ENCODE measurements around the gene AP3B2. TPM values are rescaled to one million over a fixed set of nuclear protein-coding genes. Genes with fewer than 3 reads are reported as not detected.
"Not testable (repeated sequence)": the region's sequence is repeated elsewhere in the genome, so short reads cannot be mapped to it uniquely, and the experiment has no call there.

Gene AP3B2
- polyA plus RNA-seq, 3 donors = 1.9 to 2.8 (median 2.1) TPM

DNA sequence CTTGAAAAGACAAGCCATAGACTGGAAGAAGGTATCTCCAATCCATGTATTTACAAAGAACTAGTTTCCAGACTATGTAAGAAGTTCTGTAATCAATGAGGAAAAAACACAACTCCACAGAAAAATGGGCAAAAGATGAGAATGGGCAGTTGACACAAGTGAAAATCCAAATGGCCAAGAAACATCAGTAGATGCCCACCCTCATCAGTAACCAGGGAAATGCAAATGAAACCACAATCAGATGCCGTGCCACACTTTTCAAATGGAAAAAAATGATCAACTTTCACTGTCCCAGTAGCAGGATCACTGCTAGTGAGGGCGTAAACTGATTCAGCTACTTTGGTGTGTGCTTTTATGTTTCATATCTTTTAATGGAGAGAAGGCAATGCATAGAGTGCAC, 58.0 kb downstream of the AP3B2 start:
- no peak for DNase-seq (ENCODE audit: low read depth in 3 of 3, low spot score in 2 of 3)

DNA sequence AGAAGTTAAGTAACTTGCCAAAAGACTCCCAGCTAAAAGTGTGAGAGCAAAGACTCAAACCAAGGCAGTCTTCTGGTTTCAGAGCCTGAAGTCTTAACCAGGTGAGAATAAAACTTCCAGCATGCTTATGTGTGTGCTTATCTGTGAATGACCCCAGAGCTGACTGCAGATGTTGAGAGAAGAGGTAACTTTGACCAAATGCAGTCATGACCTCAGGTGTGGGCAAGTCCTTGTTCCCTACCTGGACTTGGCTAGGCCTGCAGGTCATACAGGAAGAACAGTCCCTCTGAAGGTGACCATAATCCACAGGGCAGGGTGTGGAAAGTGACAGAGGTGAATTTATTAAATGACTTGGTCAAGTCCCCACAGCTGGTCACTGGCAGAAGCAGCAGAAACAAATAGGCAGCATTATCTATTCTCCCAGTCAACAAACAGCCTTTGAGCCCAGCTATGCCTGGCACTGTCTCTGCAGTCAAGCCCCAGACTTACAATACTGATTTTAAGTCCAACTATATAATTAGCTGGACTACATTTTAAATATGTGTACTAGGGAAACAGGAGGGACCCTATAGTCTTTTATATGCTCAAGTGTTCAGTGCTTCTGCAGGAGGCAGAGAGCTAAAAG, 59.5 kb downstream of the AP3B2 start:
- DNase-seq (ENCODE audit: low read depth in 3 of 3, low spot score in 2 of 3) = no peak

GRCh38 chr15:82649226-82649999, 60.3 kb downstream of the AP3B2 start:
- DNase-seq (ENCODE audit: low read depth in 3 of 3, low spot score in 2 of 3) = no peak

- no peak for DNase-seq (ENCODE audit: low read depth in 3 of 3, low spot score in 2 of 3)
Measured at GRCh38 chr15:82648257-82649103, 61.2 kb downstream of the AP3B2 start.

DNA sequence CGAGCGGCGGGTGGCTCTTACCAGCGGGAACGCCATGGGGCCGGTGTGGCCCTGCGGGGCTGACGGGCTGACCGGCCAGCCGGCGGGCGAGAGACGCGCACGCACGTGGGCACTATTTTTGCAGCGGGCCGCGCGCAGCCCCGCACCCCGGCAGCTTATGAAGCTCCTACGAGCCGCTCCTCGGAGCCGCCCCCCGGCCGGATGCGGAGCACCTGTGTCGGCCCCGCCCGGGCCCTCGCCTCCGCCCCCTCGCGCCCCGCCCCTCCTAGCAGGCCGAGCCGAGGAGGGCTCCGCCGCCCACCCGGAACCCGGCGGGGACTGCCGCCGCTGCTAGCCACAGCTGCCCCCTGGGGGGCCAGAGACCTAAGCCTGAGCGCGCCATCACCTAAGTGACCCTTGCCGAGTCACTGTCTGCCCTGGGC, 61.8 kb downstream of the AP3B2 start:
- DNase-seq (ENCODE audit: low read depth in 3 of 3, low spot score in 2 of 3) = no peak

DNA sequence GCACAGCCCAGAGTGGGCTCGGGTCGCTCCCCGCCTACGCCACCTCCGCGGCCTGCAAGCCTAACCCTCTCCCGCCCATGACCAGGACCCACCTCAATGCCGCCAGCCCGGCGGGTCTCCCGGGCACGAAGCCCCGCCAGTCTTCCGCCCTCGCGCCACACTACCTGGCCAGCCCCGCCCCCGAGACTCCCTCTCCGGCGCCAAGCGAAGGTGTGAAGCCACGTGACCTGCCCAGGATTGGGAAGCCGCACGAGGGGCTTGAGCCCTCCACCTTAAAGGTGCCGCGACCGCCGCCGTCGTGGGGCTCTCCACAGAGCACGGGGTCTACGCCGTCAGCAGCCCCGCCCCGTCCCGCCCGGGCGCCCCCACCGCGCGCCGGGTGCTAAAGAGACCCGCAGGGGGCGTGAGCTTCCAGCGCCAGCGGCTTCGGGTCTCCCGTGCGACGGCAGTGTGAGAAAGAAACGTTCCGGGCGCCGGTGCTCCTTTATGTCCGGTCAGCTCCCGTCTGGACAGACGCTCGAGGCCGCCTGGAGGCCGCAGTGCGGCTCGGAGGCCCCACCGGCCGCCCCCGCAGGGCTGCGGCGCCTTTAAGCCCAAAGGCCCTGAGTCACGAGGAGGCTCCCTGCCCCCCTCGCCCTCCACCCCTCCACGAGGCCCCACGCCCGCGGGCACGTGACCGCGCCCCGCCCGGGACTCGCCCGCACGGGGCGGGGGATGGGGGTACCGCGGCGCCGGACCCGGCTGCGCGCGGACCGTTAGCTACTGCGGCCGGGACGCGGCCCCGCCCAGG, 62.4 kb downstream of the AP3B2 start, which contains the start of gene CPEB1:
Gene CPEB1, minus strand, starts transcription at position 319 of the 790 bp plus-strand sequence. CDS start 18,904 bp downstream, outside the sequence.
- no peak for DNase-seq (ENCODE audit: low read depth in 3 of 3, low spot score in 2 of 3)

DNA sequence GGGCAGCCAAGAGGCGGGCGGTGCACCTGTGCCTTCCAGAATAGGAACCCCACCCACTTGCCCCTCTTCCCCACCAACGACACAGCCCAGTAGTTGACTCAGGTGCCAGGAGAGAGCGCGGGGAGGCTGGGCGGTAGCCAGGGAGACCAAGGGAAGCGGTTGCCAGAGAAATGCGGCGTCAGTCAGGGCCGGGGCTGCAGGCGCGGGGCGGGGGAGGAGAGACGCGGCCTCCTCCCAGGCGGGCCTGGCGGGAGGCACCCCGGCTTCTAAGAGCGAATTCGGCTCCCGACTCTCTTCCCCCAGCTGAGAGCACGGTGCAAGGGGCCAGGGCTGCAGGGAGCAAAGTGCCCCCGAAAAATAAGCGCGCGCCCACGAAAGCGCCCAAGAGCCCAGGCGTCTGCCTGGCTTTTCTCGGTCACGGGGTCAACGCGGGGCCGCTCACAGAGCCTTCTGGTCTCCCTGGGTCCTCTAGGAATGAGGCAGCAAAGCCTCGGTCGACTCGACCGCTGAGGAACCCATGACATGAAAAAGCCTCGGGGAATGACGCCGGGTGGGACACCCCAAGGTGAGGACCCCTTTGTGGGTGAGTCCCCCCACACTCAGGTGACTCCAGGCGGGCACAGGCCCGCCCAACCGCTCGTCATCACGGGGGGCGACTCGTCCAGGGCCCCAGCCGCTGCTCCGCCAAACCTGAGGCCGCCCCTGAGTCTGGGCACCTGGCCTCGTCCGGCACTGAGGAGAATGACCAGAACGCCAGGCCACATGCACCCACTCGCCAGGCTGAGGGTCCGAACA, 63.2 kb downstream of the AP3B2 start:
- no peak for DNase-seq (ENCODE audit: low read depth in 3 of 3, low spot score in 2 of 3)

DNA sequence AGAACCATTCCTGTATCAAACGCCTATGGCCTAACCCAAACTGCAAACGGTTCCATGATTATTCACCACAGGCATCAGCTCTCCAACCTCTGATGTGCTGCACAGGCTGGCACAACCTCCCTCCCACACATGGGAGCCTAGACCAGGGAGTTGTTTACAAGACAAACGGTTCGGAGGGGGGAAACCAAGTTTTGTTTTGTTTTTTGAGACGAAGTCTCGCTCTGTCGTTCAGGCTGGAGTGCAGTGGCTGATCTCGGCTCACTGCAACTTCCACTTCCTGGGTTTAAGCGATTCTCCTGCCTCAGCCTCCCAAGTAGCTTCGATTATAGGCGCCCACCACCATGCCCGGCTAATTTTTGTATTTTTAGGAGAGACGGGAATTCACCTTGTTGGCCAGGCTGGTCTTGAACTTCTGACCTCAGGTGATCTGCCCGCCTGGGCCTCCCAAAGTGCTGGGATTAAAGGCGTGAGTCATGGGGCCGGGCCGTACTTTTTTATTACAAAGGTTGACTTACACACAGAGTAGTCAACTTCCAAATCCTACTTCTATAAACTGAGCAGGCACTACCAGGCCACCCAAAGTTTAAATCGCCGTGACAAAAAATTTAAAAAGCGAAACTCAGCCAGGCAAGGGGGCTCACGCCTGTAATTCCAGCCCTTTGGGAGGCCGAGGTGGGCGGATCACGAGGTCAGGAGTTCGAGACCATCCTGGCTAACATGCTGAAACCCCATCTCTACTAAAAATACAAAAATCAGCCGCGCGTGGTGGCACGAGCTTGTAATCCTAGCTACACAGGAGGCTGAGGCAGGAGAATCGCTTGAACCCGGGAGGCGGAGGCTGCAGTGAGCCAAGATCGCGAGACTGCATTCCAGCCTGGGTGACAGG, 64.5 kb downstream of the AP3B2 start:
- DNase-seq (ENCODE audit: low read depth in 3 of 3, low spot score in 2 of 3) = not testable (repeated sequence)

DNA sequence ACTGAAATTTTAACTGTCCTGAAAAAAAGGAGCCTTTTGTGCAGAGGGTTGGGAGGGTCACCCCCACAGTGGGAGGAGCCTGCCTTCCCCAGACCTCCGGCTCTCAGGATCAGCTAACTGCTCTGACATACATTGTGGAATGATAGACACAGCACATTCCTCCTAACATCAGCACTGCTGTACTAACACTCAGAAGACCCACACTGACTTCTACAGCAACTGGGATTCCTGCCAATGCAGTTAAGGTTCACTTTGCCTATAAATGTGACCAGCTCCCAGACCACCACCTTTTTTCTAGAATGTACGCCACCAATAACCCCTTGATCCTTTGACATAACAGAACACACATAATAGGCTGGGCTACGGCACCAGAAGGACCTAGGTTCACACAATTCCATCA, 65.7 kb downstream of the AP3B2 start:
- DNase-seq (ENCODE audit: low read depth in 3 of 3, low spot score in 2 of 3) = no peak

DNA sequence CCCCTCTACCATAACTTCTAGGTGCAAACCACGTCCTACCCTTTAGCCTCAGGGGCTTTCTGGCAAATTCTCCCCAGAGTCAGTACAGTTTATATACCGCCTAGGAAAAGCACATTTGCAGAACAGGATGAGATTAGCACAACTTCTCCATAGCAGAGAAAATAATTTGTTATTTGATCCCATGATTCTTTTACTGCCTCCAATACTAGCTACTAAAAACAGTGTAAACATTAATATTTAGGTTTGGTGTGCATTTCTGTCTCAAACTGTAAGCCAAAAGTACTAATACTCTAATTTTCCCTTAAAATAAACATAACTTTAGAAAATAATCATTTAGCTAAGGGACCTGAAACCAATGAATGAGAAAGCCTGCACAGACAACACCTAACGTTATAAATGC, 67.0 kb downstream of the AP3B2 start:
- DNase-seq (ENCODE audit: low read depth in 3 of 3, low spot score in 2 of 3) = no peak

- no peak for DNase-seq (ENCODE audit: low read depth in 3 of 3, low spot score in 2 of 3)
Measured at GRCh38 chr15:82641129-82641798, 68.4 kb downstream of the AP3B2 start.

DNA sequence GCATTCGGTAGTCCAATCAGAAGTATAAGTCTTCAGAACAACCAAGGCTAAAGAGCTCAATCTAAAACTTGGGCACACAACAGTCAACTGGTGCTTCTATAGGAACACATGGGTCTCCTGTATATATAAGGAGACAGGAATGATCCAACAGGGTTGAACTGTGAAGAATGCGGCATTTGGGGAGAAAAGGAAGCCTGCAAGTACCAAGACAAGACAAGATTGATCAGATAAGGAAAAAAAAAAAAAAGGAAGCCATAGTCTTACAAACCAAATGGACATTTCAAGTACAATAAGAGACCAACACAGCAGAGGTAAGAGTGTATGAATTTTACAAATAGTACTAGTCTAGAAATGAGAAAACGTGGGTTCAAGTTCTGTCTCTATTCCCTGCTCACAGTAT, 69.0 kb downstream of the AP3B2 start:
- DNase-seq (ENCODE audit: low read depth in 3 of 3, low spot score in 2 of 3) = no peak

DNA sequence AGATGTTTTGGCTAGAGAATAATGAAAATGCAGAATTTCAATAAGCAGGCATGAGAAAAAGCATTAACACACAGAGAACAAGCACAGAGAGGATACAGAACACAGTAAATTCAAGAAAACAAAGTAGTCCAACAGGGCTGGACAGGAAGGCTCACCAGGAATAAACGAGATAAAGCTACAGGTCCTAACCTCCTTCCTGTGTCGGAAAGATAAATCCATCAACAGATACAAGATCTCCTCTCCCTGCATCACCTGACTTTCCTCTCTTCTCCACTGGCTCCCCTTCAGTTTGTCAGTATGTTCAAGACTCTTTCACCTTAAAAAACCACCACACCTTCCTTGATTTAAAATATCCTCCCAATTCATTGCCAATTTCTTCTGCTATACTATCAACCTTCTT, 73.9 kb downstream of the AP3B2 start:
- DNase-seq (ENCODE audit: low read depth in 3 of 3, low spot score in 2 of 3) = no peak

DNA sequence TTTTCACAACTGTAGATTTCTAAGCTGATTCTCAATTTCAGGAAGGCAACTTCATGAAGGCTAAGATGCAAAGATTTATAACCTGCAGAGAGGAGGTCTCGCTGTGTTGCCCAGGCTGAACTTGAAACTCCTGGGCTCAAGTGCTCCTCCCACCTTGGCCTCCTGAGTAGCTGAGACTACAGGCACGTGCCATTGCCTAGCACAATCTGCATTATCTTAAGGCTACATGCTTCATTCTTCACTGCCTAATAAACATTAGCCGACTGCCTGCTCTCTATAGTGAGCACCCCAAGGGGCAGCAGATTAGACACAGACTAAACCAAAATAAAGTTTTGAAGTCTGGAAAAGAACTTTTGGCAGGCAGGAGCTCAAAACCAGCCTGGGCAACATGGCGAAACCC, 79.6 kb downstream of the AP3B2 start:
- DNase-seq (ENCODE audit: low read depth in 3 of 3, low spot score in 2 of 3) = no peak

DNA sequence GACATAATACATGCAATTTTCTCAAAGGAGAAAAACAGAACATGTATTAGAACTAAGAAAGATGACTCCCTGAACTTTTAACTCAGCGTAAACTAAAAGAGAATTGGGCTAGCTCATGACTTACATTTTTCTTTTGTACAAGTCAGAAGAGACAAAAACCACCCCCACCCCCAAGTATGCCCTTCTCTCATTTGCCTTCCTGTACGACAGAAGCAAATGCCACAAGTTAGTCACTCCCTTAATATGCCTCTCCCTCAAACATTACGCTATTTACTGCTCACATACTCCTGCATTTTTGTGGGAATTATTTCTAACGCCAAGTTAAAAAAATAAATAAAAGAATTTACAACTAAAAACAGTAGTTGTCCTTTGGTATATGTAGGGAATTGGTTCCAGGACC, 84.5 kb downstream of the AP3B2 start:
- DNase-seq (ENCODE audit: low read depth in 3 of 3, low spot score in 2 of 3) = no peak

GRCh38 chr15:82624438-82624837, 85.2 kb downstream of the AP3B2 start:
- no peak for DNase-seq (ENCODE audit: low read depth in 3 of 3, low spot score in 2 of 3)

DNA sequence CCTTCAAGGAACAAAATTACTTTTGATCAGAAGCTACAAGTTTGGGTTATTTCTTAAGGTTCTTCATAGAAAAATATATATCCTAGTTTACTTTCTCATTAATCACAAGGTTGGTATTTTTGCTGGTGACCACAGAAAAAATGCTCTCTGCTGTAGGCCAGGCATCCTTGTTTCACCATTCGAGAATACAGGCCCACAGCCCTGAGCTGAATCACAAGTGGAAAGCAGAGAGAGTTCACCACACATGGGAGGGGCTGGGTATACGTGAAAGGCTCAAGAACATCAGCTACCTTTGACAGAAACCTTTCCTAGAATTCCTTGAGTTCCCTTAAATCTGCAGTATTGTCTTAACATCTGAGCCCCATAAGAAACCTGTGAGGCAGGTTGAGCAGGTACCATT, 85.7 kb downstream of the AP3B2 start:
- no peak for DNase-seq (ENCODE audit: low read depth in 3 of 3, low spot score in 2 of 3)

GRCh38 chr15:82621970-82622369, 87.7 kb downstream of the AP3B2 start:
- no peak for DNase-seq (ENCODE audit: low read depth in 3 of 3, low spot score in 2 of 3)
